GM21528 (cell line): ENCODE results near the gene ERCC6L.
"Not testable (repeated sequence)": the region's sequence is repeated elsewhere in the genome, so short reads cannot be mapped to it uniquely, and the experiment has no call there.

ENCODE experiments used
- ATAC-seq: cut with Tn5 transposase; IDR thresholded peaks from one replicate; pipeline ENCODE4 v1.9.1; 2021; ENCODE audit warnings: mild to moderate bottlenecking, moderate library complexity; ENCODE audit not compliant: unreplicated experiment, low FRiP score

ERCC6L gene

GRCh38 chrX:72247206-72247942, 8.5 kb upstream of the ERCC6L start:
- ATAC-seq = no peak

GRCh38 chrX:72245461-72246089, 6.7 kb upstream of the ERCC6L start:
- no peak for ATAC-seq

- no peak for ATAC-seq
Observed at GRCh38 chrX:72243472-72243871, 4.6 kb upstream of the ERCC6L start.

- no peak for ATAC-seq
Observed at GRCh38 chrX:72240976-72241375, 2.1 kb upstream of the ERCC6L start.

- no peak for ATAC-seq
Observed at GRCh38 chrX:72238183-72238582, 644 bp downstream of the ERCC6L start.

DNA sequence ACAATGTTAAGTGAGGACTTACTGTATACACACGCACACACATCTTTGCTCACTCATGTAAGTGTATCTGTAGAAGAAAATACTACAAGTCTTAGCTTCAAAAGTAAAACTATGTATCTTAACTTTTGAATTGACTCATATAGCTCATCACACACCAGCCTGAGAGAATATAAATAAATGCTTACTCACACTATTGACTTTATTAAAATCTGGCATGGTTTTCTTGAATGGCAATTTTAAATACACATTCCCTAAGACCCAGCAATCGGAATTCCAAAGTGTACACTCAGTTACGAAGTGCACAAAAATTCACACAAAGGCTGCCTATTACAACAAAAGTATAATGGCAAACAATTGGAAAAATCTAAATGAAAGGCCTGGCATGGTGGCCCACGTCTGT, 2.0 kb downstream of the ERCC6L start:
- no peak for ATAC-seq

DNA sequence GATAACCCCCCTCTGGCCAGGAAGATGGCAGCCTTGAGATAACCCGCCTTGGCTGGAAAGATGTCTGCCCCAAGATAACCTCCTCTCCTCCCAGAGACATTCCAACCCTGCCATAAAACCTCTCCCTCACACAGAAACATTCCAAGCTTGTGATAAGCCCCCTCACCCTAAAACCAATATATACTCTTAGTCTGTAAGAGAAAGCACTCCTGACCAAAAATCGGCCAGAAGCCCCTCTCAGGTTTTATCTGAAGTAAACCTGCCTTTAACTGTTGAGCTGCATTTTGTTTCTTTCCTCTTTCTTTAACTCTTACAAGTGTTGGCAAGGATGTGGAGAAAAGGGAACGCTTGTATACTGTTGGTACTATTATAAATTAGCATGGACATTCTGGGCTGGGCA, 8.5 kb downstream of the ERCC6L start:
- ATAC-seq = no peak

DNA sequence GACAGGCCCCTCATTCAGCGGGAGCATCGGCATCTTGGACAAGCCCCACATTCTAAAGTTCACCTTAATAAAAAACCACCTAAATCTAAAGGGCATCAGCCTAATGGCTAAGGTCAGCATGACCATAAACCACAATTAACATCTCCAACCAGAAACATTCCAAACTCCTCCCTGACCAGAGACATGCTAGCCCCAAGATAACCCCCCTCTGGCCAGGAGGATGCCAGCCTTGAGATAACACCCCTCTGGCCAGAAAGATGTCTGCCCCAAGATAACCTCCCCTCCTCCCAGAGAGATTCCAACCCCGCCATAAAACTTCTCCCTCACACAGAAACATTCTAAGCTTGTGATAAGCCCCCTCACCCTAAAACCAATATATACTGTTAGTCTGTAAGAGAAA, 18.5 kb downstream of the ERCC6L start:
- ATAC-seq = not testable (repeated sequence)

- no peak for ATAC-seq
Observed at GRCh38 chrX:72216973-72217372, 21.9 kb downstream of the ERCC6L start.

DNA sequence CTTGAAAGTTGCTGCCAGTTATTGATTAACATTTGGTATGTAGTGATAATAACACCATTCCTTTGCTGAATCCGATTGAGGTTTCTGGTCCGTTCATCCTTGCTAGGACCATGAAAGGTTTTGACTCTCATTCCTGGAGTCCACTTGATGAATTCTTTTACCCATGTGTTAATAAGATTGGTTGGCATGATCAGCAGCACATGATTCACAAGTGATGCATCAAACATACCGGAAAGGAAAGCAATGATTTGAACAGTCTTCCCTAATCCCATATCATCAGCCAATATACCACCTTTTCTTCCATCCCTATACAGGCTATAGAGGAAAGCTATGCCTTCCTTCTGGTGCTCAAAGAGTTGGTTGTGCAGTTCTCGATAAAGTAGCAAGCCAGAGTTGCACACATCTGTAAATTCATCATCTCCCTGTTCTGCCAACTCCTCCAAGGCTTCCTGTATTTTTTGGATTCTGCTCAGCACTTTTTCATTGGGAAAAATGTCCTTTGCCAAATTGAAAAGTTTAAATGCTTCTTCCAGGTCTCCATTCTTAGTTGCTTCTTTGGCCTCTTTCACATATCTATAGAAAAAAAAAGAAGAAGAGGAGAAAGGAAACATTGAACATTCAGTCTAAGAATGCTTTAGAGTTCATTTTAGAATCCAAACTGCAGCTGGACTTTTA, 30.6 kb downstream of the ERCC6L start:
- no peak for ATAC-seq

- ATAC-seq = no peak
Observed at GRCh38 chrX:72207366-72207765, 31.5 kb downstream of the ERCC6L start.

DNA sequence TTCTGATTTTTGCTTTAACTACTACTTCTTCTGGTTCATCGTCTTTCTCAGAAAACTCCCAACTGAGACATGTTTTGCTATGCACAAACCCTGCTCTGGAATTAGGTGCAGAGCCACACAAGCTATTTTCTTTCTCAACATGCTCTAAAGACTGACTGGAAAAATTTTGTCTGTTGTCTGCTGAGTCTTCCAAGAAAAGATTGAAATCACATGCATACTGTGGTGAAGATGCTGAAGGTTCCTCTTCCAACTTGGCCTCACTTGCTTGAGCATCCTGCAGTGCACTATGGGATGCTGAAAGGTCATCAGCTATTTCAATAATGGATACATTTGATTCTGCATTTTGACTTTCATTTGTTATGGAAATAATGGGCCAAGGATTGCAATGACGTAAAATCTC, 33.1 kb downstream of the ERCC6L start:
- no peak for ATAC-seq

- ATAC-seq = no peak
Observed at GRCh38 chrX:72203421-72203820, 35.4 kb downstream of the ERCC6L start.

- ATAC-seq = no peak
Observed at GRCh38 chrX:72202792-72203401, 35.9 kb downstream of the ERCC6L start.

GRCh38 chrX:72201836-72202536, 36.8 kb downstream of the ERCC6L start:
- no peak for ATAC-seq

GRCh38 chrX:72182924-72183323, 55.9 kb downstream of the ERCC6L start:
- ATAC-seq = no peak

- peak; percentile 98 for ATAC-seq
Observed at GRCh38 chrX:72181178-72182125, 57.4 kb downstream of the ERCC6L start, which contains the start of gene PIN4. Gene PIN4 (plus strand): TSS chrX:72181757. CDS start chrX:72181786, 29 bp downstream.

DNA sequence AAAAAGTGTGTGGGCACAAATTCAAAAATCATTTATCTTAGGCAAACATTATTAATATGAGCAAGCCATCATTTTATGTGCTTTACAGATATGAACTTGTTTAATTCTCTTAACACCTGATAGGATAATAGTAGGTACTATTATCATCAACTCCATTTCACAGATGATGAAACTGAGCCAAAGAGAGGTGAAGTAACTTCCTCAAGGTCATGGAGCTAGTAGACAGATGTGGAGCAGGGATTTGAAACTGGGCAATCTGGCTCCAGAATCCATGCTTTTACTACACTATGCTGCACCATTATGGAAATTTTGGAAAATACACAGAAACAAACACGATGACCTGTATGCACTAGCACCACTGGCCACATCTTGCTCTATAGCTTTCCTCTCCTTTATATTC, 58.3 kb downstream of the ERCC6L start:
- ATAC-seq = no peak

- no peak for ATAC-seq
Observed at GRCh38 chrX:72176981-72177380, 61.8 kb downstream of the ERCC6L start.
